ENCODE data around the gene USP40.

The USP40 gene

GRCh38 chr2:233553366-233553765 lies 13.2 kb downstream of the USP40 start:
- in situ Hi-C loops (cut with MboI; ENCODE audit: low sequenced_read_pairs, unreplicated experiment) = no loop called here
- no peak for DNase-seq (ENCODE audit: low spot score)
- TF ChIP-seq, protein P1, sequence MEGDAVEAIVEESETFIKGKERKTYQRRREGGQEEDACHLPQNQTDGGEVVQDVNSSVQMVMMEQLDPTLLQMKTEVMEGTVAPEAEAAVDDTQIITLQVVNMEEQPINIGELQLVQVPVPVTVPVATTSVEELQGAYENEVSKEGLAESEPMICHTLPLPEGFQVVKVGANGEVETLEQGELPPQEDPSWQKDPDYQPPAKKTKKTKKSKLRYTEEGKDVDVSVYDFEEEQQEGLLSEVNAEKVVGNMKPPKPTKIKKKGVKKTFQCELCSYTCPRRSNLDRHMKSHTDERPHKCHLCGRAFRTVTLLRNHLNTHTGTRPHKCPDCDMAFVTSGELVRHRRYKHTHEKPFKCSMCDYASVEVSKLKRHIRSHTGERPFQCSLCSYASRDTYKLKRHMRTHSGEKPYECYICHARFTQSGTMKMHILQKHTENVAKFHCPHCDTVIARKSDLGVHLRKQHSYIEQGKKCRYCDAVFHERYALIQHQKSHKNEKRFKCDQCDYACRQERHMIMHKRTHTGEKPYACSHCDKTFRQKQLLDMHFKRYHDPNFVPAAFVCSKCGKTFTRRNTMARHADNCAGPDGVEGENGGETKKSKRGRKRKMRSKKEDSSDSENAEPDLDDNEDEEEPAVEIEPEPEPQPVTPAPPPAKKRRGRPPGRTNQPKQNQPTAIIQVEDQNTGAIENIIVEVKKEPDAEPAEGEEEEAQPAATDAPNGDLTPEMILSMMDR (IDR thresholded peaks at IDR 0.05; ENCODE audit: borderline replicate concordance, control extremely low read depth, extremely low read depth, insufficient read depth, missing control alignments) = no peak

GRCh38 chr2:233551491-233551890 lies 15.1 kb downstream of the USP40 start:
- TF ChIP-seq, protein P1 (IDR thresholded peaks at IDR 0.05; ENCODE audit: borderline replicate concordance, control extremely low read depth, extremely low read depth, insufficient read depth, missing control alignments) = no peak
- DNase-seq (ENCODE audit: low spot score) = no peak
- in situ Hi-C loops (cut with MboI; ENCODE audit: low sequenced_read_pairs, unreplicated experiment) = no loop called here

DNA sequence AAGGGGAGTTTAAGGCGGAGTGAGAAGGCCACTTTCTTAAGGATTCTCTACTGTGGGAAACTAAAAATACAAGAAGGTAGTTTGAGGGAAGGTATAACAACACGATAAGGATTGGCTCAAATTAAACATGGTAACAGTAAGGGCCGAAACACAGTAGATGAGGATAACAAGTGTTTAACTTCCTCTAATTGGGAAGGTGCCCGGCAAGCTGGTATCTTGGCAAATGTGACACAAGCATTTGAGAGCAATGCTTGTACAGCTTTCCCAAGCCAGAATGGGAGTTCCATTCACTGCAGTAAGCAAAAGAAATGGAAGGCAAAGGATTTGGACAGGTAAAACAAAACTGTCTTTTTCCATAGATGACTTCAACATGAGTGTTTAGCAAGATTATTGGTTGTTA lies 19.8 kb downstream of the USP40 start:
- TF ChIP-seq, protein P1 (IDR thresholded peaks at IDR 0.05; ENCODE audit: borderline replicate concordance, control extremely low read depth, extremely low read depth, insufficient read depth, missing control alignments) = no peak
- in situ Hi-C loops (cut with MboI; ENCODE audit: low sequenced_read_pairs, unreplicated experiment) = no loop called here
- DNase-seq (ENCODE audit: low spot score) = no peak

GRCh38 chr2:233546101-233546500 lies 20.5 kb downstream of the USP40 start:
- no peak for DNase-seq (ENCODE audit: low spot score)
- TF ChIP-seq, protein P1 (IDR thresholded peaks at IDR 0.05; ENCODE audit: borderline replicate concordance, control extremely low read depth, extremely low read depth, insufficient read depth, missing control alignments) = no peak
- in situ Hi-C loops (cut with MboI; ENCODE audit: low sequenced_read_pairs, unreplicated experiment) = no loop called here

DNA sequence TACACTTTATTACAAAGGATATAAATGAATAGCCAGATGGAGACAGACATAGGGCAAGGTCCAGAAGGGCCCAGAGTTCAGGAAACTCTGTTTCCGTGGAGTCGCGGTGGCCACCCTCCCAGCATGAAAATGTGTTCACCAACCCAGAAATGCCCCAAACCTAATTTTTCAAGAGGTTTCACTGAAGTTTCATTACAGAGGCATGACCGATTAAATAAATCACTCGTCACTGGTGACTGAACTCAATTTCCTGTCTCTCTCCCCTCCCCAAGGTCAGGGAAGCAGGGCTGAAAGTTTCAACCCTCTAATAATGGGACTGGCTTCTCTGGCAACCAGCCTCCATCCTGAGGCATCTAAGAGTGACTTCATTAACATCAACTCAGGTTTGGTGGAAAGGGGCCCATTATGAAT lies 22.4 kb downstream of the USP40 start:
- DNase-seq (ENCODE audit: low spot score) = no peak
- TF ChIP-seq, protein P1 (IDR thresholded peaks at IDR 0.05; ENCODE audit: borderline replicate concordance, control extremely low read depth, extremely low read depth, insufficient read depth, missing control alignments) = no peak
- in situ Hi-C loops (cut with MboI; ENCODE audit: low sequenced_read_pairs, unreplicated experiment) = no loop called here

- DNase-seq (ENCODE audit: low spot score) = no peak
Measured at GRCh38 chr2:233542507-233542906, 24.1 kb downstream of the USP40 start.

More at GRCh38 chr2:233542507-233542906, 24.1 kb downstream of the USP40 start:
- TF ChIP-seq, protein P1 (IDR thresholded peaks at IDR 0.05; ENCODE audit: borderline replicate concordance, control extremely low read depth, extremely low read depth, insufficient read depth, missing control alignments) = no peak
- in situ Hi-C loops (cut with MboI; ENCODE audit: low sequenced_read_pairs, unreplicated experiment) = no loop called here
